ENCODE results near the gene S100A7. TPM values are rescaled to one million over a fixed set of nuclear protein-coding genes. Genes with fewer than 3 reads are reported as not detected.

Gene S100A7
- total RNA-seq, 2 donors from 2014 or later, result not detected

- TF ChIP-seq CTCF (conservative IDR thresholded peaks at IDR 0.05), result no peak
- no peak overlapping the region for H3K27ac Mint-ChIP-seq
- H3K36me3 Mint-ChIP-seq (ENCODE audit: low read depth), result no peaks in the 10 kb centered on the region
Measured at GRCh38 chr1:153430166-153430553, 30.3 kb downstream of the S100A7 start.

GRCh38 chr1:153429266-153430165 lies 30.9 kb downstream of the S100A7 start:
- Histone ChIP-seq H3K4me1 (ENCODE audit: control insufficient read depth, insufficient read depth, low read length) (no peaks in the 10 kb centered on the region), H3K9me3 (ENCODE audit: control insufficient read depth, low read length) (no peaks in the 10 kb centered on the region), H3K9ac (ENCODE audit: extremely low read depth, low read length, poor library complexity, severe bottlenecking) (no peak overlapping the region), H3K27ac (ENCODE audit: low read depth, low read length) (no peak overlapping the region), H3K36me3 (ENCODE audit: control insufficient read depth, insufficient read depth, low read length) (no peaks in the 10 kb centered on the region), H3K27me3 (ENCODE audit: control insufficient read depth, insufficient read depth, low read length, poor library complexity, severe bottlenecking) (peaks cover 21% of the 10 kb centered on the region), H3K4me3 (ENCODE audit: low read length) (no peak overlapping the region)
- Mint-ChIP-seq H3K27ac (no peak overlapping the region), H3K9me3 (no peaks in the 10 kb centered on the region), H3K4me3 (no peak overlapping the region), H3K27me3 (ENCODE audit: insufficient read depth) (peaks cover 5% of the 10 kb centered on the region), H3K36me3 (ENCODE audit: low read depth) (no peaks in the 10 kb centered on the region), H3K4me1 (no peaks in the 10 kb centered on the region)
- DNase-seq, result no peak
- 84 to 85% methylated on average over 7 of the region's 7 CpGs for WGBS, 2 experiments (ENCODE audit: insufficient coverage in 1 of 2, insufficient read length in 1 of 2)
- TF ChIP-seq CTCF (conservative IDR thresholded peaks at IDR 0.05), result no peak

More at GRCh38 chr1:153430166-153430553, 30.3 kb downstream of the S100A7 start:
- no peaks in the 10 kb centered on the region for H3K9me3 ChIP-seq (ENCODE audit: control insufficient read depth, low read length)
- no peak overlapping the region for H3K4me3 Mint-ChIP-seq
- H3K36me3 ChIP-seq (ENCODE audit: control insufficient read depth, insufficient read depth, low read length), result no peaks in the 10 kb centered on the region
- H3K27me3 Mint-ChIP-seq (ENCODE audit: insufficient read depth), result peaks cover 2% of the 10 kb centered on the region
- no peaks in the 10 kb centered on the region for H3K9me3 Mint-ChIP-seq
- no peak overlapping the region for H3K9ac ChIP-seq (ENCODE audit: extremely low read depth, low read length, poor library complexity, severe bottlenecking)
- no peak overlapping the region for H3K27ac ChIP-seq (ENCODE audit: low read depth, low read length)
- H3K4me3 ChIP-seq (ENCODE audit: low read length), result no peak overlapping the region
- DNase-seq, result no peak
- no peaks in the 10 kb centered on the region for H3K4me1 Mint-ChIP-seq
- 83 to 91% methylated on average over 1 to 2 of the region's 2 CpGs for WGBS, 2 experiments (ENCODE audit: insufficient coverage in 1 of 2, insufficient read length in 1 of 2)
- peaks cover 17% of the 10 kb centered on the region for H3K27me3 ChIP-seq (ENCODE audit: control insufficient read depth, insufficient read depth, low read length, poor library complexity, severe bottlenecking)
- no peaks in the 10 kb centered on the region for H3K4me1 ChIP-seq (ENCODE audit: control insufficient read depth, insufficient read depth, low read length)

GRCh38 chr1:153428791-153429190 lies 31.7 kb downstream of the S100A7 start:
- 70 to 90% methylated on average over 4 to 6 of the region's 6 CpGs for WGBS, 2 experiments (ENCODE audit: insufficient coverage in 1 of 2, insufficient read length in 1 of 2)
- H3K27me3 Mint-ChIP-seq (ENCODE audit: insufficient read depth), result peaks cover 8% of the 10 kb centered on the region
- DNase-seq, result peak; percentile 63

More at GRCh38 chr1:153428791-153429190, 31.7 kb downstream of the S100A7 start:
- Histone ChIP-seq H3K4me3 (ENCODE audit: low read length) (no peak overlapping the region), H3K27ac (ENCODE audit: low read depth, low read length) (no peak overlapping the region), H3K4me1 (ENCODE audit: control insufficient read depth, insufficient read depth, low read length) (no peaks in the 10 kb centered on the region), H3K9ac (ENCODE audit: extremely low read depth, low read length, poor library complexity, severe bottlenecking) (no peak overlapping the region), H3K9me3 (ENCODE audit: control insufficient read depth, low read length) (no peaks in the 10 kb centered on the region), H3K27me3 (ENCODE audit: control insufficient read depth, insufficient read depth, low read length, poor library complexity, severe bottlenecking) (peaks cover 24% of the 10 kb centered on the region), H3K36me3 (ENCODE audit: control insufficient read depth, insufficient read depth, low read length) (no peaks in the 10 kb centered on the region)
- peak; percentile 54 for TF ChIP-seq CTCF (conservative IDR thresholded peaks at IDR 0.05)
- H3K9me3 Mint-ChIP-seq, result no peaks in the 10 kb centered on the region
- H3K4me3 Mint-ChIP-seq, result no peak overlapping the region
- no peak overlapping the region for H3K27ac Mint-ChIP-seq
- H3K4me1 Mint-ChIP-seq, result no peaks in the 10 kb centered on the region
- H3K36me3 Mint-ChIP-seq (ENCODE audit: low read depth), result no peaks in the 10 kb centered on the region
